ENCODE data around the gene IGFN1.

DNA sequence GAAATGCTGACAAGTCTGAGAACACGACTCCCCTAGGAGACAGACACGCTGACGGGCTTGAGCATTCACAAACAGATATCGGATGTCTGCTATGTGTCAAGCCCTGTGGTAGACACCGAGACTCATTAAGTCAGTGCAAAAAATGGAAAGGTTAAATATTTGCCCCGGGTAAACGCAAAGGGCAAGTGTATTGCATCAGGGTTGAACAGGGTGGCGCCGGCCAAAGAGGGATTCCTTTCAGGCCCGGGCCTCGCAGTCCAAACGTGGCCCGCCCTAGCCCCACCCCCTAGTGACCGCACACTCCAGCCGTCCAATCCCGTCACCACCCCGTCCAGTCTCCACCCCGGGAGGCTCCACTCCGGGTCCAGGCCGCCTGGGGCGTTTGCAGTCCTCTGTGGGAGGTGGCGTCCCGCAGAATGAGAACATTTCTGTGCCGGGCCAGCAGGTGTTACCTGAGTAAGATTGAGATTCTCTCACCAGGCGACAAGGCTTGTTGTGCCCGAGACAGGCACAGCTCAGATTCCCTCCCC lies 20.0 kb upstream of the IGFN1 start:
- TF ChIP-seq TAF1 (IDR thresholded peaks at IDR 0.05; ENCODE audit: borderline replicate concordance, low read depth, low read length), result no peak
- no peak for TF ChIP-seq POLR2AphosphoS5 (IDR thresholded peaks at IDR 0.05; ENCODE audit: low read depth, low read length)
